Right ventricle myocardium inferior (tissue), 1 donor: ENCODE data around the gene ZNF174. TPM values are rescaled to one million over a fixed set of nuclear protein-coding genes. Genes with fewer than 3 reads are reported as not detected.

Source experiments
- ATAC-seq: fragments of 200-7000 bp; cut with Tn5 transposase; one replicate; pipeline ENCODE4 v1.9.1; 2020; ENCODE audit warnings: mild to moderate bottlenecking, moderate library complexity
- DNase-seq: peaks from one replicate; pipeline ENCODE4 v3.0.0; 2021; ENCODE audit errors: missing footprints
- intact Hi-C: fragments of 100-400 bp; cut with DNase I; formaldehyde crosslinking; loops from one replicate; pipeline ENCODE4 v1.11.0; 2022
- long read RNA-seq: library from polyadenylated mRNA; unstranded; transcript quantifications from one replicate; pipeline ENCODE4 v2.0.0, GENCODE V29; 2021
- total RNA-seq: library from RNA; stranded (reverse); fragmentation: NEBNext Ultra II Directional; extraction: Animal tissue kit (Norgen Biotek cat#: 25700); gene quantifications from one replicate; pipeline ENCODE4 v1.2.1, GENCODE V29; 2021
- donor health status: DM: no; HTN: yes; CAD: no; lungs with severe emphysema.

ZNF174 gene
- 10.0 TPM for total RNA-seq
- long read RNA-seq, transcript ZNF174-201 (3 exons, 2,260 nt), result major isoform, 6 of 6 reads
- long read RNA-seq, partial matches to known transcripts, result 0 of 6 reads
- long read RNA-seq, other reads (novel, unspliced or antisense), result 0 of 6 reads

DNA sequence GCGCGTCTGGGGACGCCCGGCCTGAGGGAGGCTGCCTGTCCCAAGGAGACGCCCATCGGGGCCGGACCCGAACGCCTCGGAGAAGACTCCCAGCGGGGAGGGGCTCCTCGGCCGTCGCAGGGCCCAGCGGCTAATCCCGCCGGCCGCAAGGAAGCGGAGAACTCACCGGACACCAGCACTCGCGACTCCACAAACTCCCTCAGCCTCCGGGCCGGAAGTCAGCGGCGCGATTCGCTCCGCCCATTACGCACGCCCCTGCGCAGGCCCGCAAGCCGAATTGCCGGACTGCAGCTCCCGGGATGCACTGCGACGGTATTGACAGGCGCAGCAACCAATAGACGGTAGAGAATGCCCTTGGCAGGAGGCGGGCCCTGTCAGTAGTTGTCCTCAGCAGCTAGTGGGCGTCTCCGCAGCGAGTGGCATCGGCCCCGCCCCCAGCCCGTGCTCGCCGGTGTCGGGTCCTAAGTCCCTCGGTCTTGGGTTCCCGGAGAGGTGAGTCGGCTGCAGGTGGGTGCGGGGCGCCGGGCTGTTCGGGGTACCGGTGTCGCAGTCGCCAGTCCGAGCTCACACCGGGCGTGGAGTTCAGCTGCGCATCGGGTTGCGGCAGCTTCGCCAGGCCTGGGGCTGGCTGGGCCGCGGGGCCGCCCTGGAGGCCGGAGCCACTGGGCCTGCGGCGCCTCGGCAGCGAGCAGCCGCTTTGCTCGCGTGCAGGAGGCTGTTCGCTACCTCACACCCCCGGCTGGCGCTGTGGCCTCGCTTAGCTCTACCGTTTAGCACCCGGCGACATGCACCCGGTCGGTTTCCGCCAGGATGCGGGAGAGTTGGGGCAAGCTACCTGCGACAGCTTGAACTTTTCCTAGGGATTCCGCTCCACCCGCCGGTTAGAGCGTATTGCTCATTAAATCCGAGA lies at the start of gene ZNF174, which contains the start of gene ZSCAN32:
ZNF174 (plus strand) TSS at position 437 of the 910 bp plus-strand sequence. CDS start 790 bp downstream, outside the sequence.
ZSCAN32 (minus strand) TSS at position 226 of the 910 bp plus-strand sequence. CDS start 3,447 bp downstream, outside the sequence.
- peak; percentile 99 for DNase-seq
- peak; percentile 100 for ATAC-seq
- intact Hi-C loops, result loop anchor here (2.0 to 5.0 kb wide), 4 partner anchors 41 to 100 kb away; partner anchors contain the start of genes CLUAP1, NAA60, TIGD7 and ZNF597

DNA sequence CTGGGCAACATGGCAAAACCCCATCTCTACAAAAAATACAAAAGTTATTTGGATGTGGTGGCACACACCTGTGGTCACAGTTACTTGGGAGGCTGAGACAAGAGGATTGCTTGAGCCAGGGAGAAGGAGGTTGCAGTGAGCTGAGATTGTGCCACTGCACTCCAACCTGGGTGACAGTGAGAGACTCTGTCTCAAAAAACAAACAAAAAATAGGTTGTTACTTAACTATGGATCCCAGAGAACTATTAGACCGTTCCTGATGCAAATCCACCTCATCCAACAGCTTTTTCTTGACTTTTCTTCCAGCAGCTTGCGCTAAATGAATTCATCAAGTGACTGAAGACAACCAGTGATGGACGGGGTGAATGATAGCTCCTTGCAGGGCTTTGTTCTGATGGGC lies 45.4 kb upstream of the ZNF174 start, which contains the start of gene OR2C1:
OR2C1 (plus strand) TSS at position 301 of the 400 bp plus-strand sequence; CDS start at position 353, 52 bp downstream.
- intact Hi-C loops, result no loop called here
- ATAC-seq (no peak), DNase-seq (no peak)

DNA sequence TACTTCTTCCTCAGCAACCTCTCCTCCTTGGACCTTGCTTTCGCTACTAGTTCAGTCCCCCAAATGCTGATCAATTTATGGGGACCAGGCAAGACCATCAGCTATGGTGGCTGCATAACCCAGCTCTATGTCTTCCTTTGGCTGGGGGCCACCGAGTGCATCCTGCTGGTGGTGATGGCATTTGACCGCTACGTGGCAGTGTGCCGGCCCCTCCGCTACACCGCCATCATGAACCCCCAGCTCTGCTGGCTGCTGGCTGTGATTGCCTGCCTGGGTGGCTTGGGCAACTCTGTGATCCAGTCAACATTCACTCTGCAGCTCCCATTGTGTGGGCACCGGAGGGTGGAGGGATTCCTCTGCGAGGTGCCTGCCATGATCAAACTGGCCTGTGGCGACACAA lies 44.9 kb upstream of the ZNF174 start:
- DNase-seq (no peak), ATAC-seq (no peak)
- intact Hi-C loops, result no loop called here

DNA sequence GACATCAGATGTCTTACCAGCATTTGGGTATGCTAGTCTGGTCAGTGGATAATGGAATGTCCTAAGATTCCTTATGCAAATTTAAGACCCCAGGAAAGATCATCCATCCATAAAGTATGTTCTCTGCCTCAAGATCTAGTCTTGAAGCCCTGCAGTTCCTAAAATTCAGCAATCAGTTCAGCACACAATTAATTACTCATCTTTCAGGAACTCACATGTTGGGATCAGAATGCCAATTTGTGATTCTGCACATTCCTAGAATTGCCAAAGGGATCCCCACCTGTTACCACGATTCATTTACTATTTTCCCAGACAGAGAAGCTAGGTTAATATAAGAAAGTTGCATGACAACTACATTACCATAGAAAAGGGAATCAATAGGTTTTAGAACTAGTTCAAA lies 42.1 kb upstream of the ZNF174 start:
- ATAC-seq, result no peak
- intact Hi-C loops, result no loop called here

DNA sequence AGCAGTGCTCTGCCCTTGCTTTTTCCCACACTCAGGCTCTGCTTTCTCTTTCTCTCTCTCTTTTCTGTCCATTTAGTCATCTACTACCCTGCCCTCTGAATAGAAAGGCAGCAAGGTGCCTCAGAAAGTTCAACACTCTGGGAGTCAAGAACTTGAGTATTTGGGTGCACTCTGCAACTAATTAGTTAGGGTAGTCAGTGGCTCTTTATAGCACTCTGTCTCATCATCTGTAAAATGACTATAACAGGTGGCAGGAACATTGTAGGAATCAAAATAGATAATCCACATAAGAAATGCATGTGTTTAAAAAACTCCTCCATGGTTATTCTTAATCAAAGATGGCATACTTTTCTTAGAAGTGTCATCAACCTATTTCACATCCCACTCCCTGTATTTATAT lies 38.1 kb upstream of the ZNF174 start:
- intact Hi-C loops, result loop anchor here (5.0 kb wide), 1 partner anchor 51 kb away; no protein-coding TSS in a partner anchor
- DNase-seq, result no peak
- ATAC-seq, result no peak

More for the DNA sequence above, 42.1 kb upstream of the ZNF174 start:
- DNase-seq, result no peak

DNA sequence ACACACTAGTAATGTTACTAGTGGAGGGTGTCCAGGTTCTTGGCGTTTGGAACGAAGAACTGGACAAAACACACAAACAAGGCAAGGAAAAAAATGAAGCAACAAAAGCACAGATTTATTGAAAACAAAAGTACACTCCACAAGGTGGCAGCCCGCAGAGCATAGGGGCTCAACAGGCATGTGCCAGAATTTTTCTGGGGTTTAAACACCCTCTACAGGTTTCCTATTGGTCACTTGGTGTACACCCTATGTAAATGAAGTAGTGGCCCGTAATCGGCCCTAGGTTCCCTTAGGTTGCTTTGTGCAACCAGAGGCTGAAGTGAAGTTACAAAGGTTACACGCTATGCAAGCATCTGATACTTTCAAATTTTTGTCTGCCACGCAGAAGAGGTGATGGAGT lies 37.2 kb upstream of the ZNF174 start:
- intact Hi-C loops, result loop anchor here (5.0 kb wide), 1 partner anchor 51 kb away; no protein-coding TSS in a partner anchor
- ATAC-seq (no peak), DNase-seq (no peak)

DNA sequence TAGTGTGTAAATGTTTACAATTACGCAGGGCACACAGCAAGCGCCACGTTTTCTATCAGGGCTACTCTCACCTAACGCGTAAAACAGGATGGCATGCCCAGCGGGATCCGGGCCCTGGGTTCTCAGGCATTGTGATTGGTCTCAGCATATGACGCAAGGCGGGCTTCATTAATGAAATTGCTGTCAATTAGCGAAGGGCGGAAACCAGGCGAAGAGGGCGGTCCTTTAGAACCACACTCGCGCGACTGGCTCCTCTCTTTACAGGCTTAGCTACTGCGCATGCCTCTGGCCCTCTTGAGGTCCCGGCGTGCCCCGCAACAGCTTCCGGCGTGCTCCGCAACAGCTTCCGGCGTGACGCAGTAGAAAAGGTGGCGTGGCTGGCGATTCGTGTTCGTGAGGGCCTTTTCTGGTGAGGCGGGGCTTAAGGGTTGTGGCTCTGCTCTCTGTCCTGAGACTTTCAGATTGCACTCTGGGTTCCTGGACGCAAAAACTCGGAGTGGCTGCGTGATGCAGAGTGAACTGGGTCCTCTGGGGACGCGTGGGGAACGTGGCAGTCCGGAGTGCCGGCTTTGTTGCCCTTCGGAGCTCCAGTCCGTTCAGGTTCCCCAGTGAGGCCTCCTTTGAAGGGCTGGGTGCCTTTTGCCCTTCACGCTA lies 36.1 kb upstream of the ZNF174 start:
- ATAC-seq, result peak; percentile 99
- intact Hi-C loops, result loop anchor here (5.0 kb wide), 1 partner anchor 53 kb away; no protein-coding TSS in a partner anchor
- DNase-seq, result peak; percentile 89

DNA sequence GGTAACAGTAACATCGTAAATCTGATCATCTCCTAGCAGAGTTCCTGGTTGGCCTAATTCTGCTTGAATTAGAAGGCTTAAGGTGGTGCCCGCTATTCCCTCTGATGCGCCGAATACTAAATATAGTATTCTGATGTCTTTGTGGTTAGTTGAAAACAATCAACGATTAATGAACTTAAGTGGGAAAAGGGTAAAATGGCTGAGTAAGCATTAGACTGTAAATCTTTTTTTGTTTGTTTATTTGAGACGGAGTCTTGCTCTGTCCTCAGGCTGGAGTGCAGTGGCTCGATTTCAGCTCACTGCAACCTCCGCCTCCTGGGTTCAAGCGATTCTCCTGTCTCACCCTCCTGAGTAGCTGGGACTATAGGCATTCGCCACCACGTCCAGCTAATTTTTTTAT lies 31.9 kb upstream of the ZNF174 start:
- no peak for ATAC-seq
- intact Hi-C loops, result no loop called here

DNA sequence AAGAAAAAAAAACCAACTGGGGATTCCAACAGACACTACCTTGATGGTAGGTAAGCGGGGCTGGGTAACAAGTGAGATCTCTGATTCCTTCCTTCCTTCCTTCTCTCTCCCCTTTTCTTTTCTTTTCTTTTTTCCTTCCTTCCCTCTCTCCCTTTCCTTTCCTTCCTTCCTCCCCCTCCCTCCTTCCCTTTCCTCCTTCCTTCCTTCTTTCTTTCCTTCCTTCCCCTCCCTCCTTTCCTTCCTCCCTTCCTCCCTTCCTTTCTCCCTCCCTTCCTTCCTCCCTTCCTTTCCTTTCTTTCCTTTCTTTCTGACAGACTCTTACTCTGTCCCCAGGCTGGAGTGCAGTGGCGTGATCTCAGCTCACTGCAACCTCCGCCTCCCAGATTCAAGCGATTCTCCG lies 25.3 kb upstream of the ZNF174 start:
- DNase-seq (no peak), ATAC-seq (no peak)
- intact Hi-C loops, result no loop called here

More for the DNA sequence above, 31.9 kb upstream of the ZNF174 start:
- no peak for DNase-seq

DNA sequence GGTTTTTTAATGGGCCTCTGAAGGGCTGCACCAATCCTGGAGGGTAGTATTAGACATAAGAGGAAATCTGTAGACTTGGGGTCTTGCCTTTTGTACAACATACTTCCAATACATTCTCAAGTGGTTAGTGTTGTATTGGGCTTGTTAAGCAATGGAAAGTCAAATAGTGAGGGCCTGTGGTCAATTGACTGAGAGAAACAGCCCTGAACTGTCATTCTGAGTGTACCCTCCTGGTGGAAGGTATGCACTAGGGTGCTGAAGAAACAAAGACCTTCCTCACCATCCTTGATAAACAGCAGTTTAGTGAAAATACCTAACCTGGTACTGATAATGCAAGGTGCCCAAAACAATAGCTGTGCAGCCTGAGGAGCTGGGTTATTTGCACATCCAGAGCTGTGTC lies 23.1 kb upstream of the ZNF174 start:
- ATAC-seq (no peak), DNase-seq (no peak)
- intact Hi-C loops, result no loop called here

DNA sequence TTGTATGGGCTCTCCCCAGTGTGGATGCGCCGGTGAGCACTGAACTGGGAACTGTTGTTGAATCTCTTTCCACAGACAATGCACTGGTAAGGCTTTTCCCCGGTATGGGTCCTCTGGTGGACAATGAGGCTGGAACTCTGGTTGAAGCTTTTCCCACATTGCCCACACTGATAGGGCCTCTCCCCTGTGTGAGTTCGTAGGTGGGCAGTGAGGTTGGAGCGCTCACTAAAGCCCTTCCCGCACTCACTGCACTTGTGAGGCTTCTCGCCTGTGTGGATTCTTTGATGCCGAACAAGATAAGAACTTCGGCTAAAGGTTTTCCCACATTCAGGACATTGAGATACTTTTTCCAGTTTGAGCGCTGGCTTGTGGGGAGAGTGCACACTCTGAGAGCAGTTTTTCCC lies 18.0 kb upstream of the ZNF174 start:
- no peak for DNase-seq
- intact Hi-C loops, result no loop called here
- no peak for ATAC-seq

DNA sequence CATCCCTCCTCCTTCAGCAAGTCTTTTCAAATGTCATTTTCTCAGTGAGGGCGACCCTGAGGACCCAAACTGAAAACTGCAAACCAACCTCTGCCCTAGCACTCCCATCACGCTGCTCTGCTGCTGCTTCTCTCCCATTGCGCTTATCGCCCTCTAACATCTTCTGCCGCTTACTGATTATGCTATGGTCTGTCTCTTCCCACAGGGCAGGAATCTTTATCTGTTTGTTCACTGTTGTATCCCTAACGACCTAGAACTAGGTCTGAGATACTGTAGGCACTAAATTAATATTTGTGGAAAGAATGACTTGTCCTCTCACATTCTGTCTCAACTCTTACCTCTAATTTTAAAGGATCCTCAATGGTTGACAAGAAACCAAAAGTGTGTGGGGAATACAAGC lies 12.7 kb upstream of the ZNF174 start:
- DNase-seq, result no peak
- intact Hi-C loops, result no loop called here
- no peak for ATAC-seq

DNA sequence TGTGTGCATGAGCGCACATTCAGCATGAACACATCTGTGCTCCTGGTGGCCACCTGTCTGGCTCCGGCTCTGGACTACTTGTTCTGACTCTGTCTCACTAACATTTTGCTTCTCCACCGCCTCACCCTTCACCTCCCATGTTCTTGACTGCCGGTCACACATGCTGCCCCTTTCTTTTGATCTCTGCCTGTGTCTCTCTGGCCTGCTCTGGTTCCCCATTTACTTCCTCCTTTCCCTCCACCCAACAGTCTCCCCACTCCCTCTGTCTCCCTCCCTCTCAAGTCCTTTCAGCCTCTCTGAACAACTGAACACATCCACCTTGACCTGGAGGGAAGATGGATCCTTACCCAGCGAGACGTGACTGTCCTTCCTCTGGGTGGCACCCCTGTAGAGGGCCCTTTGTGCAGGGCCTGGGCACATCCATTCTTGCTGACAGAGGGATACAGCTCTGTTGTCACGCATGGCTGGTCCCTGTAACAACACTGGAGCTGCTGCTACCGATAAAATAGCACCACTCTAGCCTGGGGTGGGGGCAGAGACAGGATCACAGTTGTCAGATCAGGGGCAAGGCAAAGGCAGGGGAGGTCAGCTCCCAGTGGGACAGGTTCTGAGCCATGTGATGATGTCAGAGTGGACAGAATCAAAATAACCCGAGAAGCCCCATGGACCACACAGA lies 11.2 kb upstream of the ZNF174 start:
- intact Hi-C loops, result no loop called here
- ATAC-seq (no peak), DNase-seq (no peak)

DNA sequence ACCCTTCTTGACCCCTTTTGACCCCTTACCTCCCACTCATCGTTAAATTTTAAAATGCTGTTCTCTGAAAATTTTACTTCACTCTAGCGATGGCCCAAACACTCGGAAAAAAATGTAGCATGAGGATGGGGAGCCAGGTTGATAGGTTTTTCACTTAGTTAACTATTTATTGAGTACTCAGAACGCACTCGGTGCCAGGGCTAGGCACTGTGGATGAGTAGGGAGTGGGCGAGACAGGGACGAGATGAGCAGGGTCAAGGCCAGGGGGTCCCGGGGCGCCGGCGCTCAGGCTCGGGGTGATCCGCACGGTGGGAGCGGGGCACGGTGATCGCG lies 603 bp upstream of the ZNF174 start:
- intact Hi-C loops, result loop anchor here (2.0 to 5.0 kb wide), 4 partner anchors 42 to 100 kb away; partner anchors contain the start of genes CLUAP1, NAA60, TIGD7 and ZNF597
- ATAC-seq (no peak), DNase-seq (no peak)

DNA sequence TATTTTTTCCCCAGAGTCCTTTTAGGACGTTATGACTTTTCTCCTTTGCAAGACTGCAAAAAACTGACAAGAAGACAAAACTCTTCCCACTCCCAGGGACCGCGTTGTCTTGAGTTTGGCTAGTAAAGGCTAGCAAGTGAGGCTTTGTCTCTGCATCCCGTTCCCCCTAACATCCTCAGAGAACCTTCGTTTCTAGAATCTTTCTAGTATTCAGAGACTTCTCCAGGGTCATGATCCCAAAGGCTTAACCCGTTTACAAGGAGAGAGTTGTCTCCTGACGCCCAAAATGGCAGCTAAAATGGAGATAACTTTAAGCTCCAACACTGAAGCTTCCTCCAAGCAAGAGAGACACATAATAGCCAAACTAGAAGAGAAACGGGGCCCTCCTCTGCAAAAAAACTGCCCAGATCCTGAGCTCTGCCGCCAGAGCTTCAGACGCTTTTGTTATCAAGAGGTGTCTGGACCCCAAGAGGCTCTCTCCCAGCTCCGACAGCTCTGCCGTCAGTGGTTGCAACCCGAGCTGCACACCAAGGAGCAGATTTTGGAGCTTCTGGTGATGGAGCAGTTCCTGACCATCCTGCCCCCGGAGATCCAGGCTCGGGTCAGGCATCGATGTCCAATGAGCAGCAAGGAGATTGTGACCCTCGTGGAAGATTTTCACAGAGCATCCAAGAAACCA lies 843 bp downstream of the ZNF174 start:
- DNase-seq (no peak), ATAC-seq (no peak)
- intact Hi-C loops, result loop anchor here (2.0 to 5.0 kb wide), 4 partner anchors 40 to 99 kb away; partner anchors contain the start of genes CLUAP1, NAA60, TIGD7 and ZNF597

DNA sequence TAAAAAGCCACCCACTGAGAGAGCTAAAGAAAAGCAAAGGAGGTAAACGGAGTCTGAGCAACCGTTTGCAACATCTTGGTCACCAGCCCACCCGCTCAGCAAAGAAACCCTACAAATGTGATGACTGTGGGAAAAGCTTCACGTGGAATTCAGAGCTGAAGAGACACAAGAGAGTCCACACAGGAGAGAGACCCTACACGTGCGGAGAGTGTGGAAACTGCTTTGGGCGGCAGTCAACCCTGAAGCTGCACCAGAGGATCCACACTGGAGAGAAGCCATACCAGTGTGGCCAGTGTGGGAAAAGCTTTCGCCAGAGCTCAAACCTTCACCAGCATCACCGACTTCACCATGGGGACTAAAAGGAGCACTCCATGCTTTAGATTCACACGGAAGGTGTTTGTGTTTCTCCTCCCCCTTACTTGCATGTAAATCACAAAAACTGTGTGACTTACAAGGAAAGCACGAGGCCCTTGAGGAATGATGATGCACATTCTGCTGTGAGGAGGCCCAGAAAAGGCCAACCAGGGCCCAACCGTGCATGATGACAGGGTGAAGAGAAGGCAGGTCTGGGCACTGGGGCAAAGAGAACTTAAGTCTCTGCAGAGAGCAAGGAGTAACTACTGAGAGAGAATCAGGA lies 7.7 kb downstream of the ZNF174 start:
- intact Hi-C loops, result no loop called here
- DNase-seq (no peak), ATAC-seq (no peak)

DNA sequence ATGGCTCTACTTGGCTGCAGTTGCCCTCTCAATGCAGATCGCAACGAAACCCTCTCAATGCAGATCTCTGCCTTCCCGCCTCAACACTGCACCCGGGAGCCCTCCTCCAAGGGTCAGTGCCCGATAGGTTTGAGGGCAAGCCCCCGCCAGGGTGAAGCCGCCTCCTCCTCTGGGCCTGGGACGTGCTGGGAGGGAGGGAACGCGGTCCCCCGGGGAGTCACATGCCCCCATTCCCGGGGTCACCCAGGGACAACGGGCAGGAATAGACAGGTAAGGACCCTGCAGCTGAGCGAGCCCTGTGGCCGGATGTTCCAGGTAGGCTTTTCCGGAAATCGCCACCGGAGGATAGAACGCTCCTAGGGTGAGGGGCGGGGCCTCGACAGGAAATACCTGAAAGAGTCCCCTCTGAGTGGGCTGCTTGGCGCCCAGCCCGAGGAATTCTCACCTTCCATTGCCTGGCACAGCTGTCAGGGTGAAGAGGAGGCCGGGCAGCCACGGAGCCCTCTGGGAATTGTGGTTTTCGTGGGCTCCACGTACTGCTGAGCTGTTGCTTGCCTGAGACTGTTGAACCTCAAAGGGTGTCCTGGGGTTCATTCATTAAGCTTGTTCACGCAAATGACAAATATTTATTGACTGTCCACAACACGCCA lies 12.8 kb downstream of the ZNF174 start:
- ATAC-seq (no peak), DNase-seq (no peak)
- intact Hi-C loops, result no loop called here
